ENCODE measurements around the gene RPL18A. TPM values are rescaled to one million over a fixed set of nuclear protein-coding genes. Genes with fewer than 3 reads are reported as not detected.

Gene RPL18A
- total RNA-seq, 6 experiments from 2014 or later: 1,774 to 2,038 (median 1,892) TPM

- DNase-seq: no peak
- H3K4me3 Mint-ChIP-seq: no peak overlapping the region
- H3K4me1 Mint-ChIP-seq (ENCODE audit: low read depth): no peaks in the 10 kb centered on the region
- no peaks in the 10 kb centered on the region for H3K9me3 Mint-ChIP-seq
- TF ChIP-seq, protein P1, sequence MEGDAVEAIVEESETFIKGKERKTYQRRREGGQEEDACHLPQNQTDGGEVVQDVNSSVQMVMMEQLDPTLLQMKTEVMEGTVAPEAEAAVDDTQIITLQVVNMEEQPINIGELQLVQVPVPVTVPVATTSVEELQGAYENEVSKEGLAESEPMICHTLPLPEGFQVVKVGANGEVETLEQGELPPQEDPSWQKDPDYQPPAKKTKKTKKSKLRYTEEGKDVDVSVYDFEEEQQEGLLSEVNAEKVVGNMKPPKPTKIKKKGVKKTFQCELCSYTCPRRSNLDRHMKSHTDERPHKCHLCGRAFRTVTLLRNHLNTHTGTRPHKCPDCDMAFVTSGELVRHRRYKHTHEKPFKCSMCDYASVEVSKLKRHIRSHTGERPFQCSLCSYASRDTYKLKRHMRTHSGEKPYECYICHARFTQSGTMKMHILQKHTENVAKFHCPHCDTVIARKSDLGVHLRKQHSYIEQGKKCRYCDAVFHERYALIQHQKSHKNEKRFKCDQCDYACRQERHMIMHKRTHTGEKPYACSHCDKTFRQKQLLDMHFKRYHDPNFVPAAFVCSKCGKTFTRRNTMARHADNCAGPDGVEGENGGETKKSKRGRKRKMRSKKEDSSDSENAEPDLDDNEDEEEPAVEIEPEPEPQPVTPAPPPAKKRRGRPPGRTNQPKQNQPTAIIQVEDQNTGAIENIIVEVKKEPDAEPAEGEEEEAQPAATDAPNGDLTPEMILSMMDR (IDR thresholded peaks at IDR 0.05): no peak
- peaks cover 36% of the 10 kb centered on the region for H3K27me3 Mint-ChIP-seq (ENCODE audit: insufficient read depth)
- no peak overlapping the region for H3K27ac Mint-ChIP-seq
- H3K36me3 Mint-ChIP-seq (ENCODE audit: low read depth): no peaks in the 10 kb centered on the region
These were observed 12.7 kb downstream of the RPL18A start for GRCh38 chr19:17872251-17873001.

DNA sequence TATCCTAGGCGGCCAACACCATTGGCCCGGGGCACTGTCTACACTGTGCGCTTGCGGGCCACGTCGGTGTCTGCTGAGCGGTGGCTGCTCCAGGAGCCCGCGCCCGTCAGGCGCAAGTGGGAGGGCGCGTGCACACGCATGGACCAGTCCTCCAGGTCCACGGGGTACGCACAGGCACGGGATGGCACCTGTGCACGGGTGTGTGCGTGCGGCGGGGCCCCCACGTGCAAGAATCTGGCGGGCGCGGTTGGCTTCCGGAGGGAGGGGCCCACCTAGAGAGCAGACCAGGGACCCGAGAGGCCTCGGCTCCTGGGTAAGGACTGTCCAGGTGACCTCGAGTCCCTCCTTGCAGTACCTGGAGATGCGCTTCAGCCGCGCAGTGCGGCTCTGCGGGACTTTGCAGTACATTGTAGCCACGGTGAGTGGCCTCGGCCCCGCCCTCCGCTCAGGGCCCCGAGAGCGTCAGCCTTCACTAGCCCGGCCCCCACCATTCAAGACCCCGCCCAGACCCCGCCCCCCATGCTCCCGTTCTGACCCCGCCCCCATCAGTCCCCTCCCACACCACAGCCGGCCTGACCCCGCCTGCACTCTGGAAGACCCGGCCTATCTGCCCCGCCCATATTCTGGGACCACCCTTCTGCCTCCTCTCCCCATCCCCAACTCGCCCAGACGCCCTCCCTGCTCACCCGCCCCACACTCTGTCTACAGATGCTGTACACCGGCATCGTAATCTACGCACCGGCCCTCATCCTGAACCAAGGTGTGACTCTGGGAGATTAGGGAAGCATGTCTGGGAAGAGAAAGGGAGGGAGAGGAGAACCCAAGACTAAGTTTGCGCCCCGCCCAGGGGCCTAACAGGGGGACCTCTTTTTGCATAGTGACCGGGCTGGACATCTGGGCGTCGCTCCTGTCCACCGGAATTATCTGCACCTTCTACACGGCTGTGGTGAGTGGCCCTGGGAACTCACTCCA is 14.4 kb downstream of the RPL18A start:
- Mint-ChIP-seq H3K36me3 (ENCODE audit: low read depth) (no peaks in the 10 kb centered on the region), H3K27ac (no peak overlapping the region)
- no peak for DNase-seq

DNA sequence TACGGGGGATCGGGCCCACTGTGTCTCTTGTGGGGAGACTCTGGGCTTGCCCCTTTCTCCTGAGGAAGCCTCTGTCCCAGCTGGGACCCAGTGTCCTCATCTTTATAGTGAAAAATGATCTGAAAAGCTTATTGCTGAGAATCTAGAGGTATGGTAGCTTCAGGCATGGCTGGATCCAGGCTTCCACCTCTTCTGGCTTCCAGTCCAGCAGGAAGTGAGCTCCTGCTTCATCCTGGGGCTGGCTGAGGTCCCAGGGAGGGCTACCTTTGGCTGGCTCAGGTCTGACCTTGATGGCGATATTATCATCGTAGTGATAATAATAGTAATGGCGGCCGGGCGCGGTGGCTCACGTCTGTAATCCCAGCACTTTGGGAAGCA is 15.0 kb downstream of the RPL18A start:
- H3K27me3 Mint-ChIP-seq (ENCODE audit: insufficient read depth): peaks cover 34% of the 10 kb centered on the region
- no peak overlapping the region for H3K4me3 Mint-ChIP-seq
- H3K36me3 Mint-ChIP-seq (ENCODE audit: low read depth): no peaks in the 10 kb centered on the region
- no peak overlapping the region for H3K27ac Mint-ChIP-seq
- no peak for DNase-seq
- TF ChIP-seq, protein P1 (IDR thresholded peaks at IDR 0.05): no peak
- no peaks in the 10 kb centered on the region for H3K4me1 Mint-ChIP-seq (ENCODE audit: low read depth)
- no peaks in the 10 kb centered on the region for H3K9me3 Mint-ChIP-seq

More for the DNA sequence above, 14.4 kb downstream of the RPL18A start:
- Mint-ChIP-seq H3K9me3 (no peaks in the 10 kb centered on the region), H3K4me3 (no peak overlapping the region), H3K27me3 (ENCODE audit: insufficient read depth) (peaks cover 35% of the 10 kb centered on the region), H3K4me1 (ENCODE audit: low read depth) (no peaks in the 10 kb centered on the region)
- TF ChIP-seq, protein P1 (IDR thresholded peaks at IDR 0.05): no peak

DNA sequence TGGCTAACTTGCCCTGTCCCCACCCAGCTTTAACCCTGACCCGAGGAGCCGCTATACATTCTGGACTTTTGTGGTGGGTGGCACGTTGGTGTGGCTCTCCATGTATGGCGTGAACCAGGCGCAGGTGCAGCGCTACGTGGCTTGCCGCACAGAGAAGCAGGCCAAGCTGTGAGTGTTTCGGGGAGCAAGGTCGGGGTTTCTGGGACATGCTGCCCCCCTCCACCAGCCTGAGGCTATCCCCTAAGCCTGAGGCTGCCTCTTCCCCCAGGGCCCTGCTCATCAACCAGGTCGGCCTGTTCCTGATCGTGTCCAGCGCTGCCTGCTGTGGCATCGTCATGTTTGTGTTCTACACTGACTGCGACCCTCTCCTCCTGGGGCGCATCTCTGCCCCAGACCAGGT is 18.0 kb downstream of the RPL18A start:
- Mint-ChIP-seq H3K4me1 (ENCODE audit: low read depth) (no peaks in the 10 kb centered on the region), H3K9me3 (no peaks in the 10 kb centered on the region), H3K4me3 (no peak overlapping the region)

GRCh38 chr19:17879466-17879865 is 19.8 kb downstream of the RPL18A start:
- Mint-ChIP-seq H3K27ac (no peak overlapping the region), H3K27me3 (ENCODE audit: insufficient read depth) (peaks cover 25% of the 10 kb centered on the region), H3K9me3 (no peaks in the 10 kb centered on the region), H3K4me3 (no peak overlapping the region), H3K36me3 (ENCODE audit: low read depth) (no peaks in the 10 kb centered on the region), H3K4me1 (ENCODE audit: low read depth) (no peaks in the 10 kb centered on the region)
- no peak for DNase-seq
- TF ChIP-seq, protein P1 (IDR thresholded peaks at IDR 0.05): no peak; the same call in 1 of the 2 replicates

More for the DNA sequence above, 18.0 kb downstream of the RPL18A start:
- TF ChIP-seq, protein P1 (IDR thresholded peaks at IDR 0.05): no peak
- Mint-ChIP-seq H3K36me3 (ENCODE audit: low read depth) (no peaks in the 10 kb centered on the region), H3K27ac (no peak overlapping the region), H3K27me3 (ENCODE audit: insufficient read depth) (peaks cover 30% of the 10 kb centered on the region)
- DNase-seq: no peak
